H1 (cell line): ENCODE data around the gene ACAD10. TPM values are rescaled to one million over a fixed set of nuclear protein-coding genes. Genes with fewer than 3 reads are reported as not detected.

Experiments
- GABPA ChIP-seq: IDR thresholded peaks from 2 replicates; pipeline ENCODE4 v1.6.1; 2011; ENCODE audit warnings: mild to moderate bottlenecking, low read length, moderate library complexity, borderline replicate concordance; ENCODE audit not compliant: insufficient read depth
- polyA plus RNA-seq, 7 experiments: library from polyadenylated mRNA; depleted of rRNA in 3 of 7; stranded (reverse) in 5 of 7; unstranded in 2 of 7; fragments of >200 nt in 5 of 7; fragments of 200-250 nt in 2 of 7; gene quantifications; 1 replicate in 5 of 7; 2 replicates in 1 of 7; 4 replicates in 1 of 7; pipeline versions ENCODE4 v1.2.1 to v1.2.3, GENCODE V29; 2011 to 2013; ENCODE audit warnings: missing spikeins in 2 of 7, mixed read lengths in 2 of 7
- total RNA-seq: library from RNA; stranded (reverse); fragmentation: NEBNext Ultra II Directional; extraction: Animal tissue kit (Norgen Biotek cat#: 25700); gene quantifications from 2 replicates; pipeline ENCODE4 v1.2.1, GENCODE V29; 2021

The ACAD10 gene
- total and polyA plus RNA-seq, 2 of the 8 experiments (the other 6 are each of a cell fraction or from before 2014, with no cell fraction given), result 17.3 to 23.3 TPM

DNA sequence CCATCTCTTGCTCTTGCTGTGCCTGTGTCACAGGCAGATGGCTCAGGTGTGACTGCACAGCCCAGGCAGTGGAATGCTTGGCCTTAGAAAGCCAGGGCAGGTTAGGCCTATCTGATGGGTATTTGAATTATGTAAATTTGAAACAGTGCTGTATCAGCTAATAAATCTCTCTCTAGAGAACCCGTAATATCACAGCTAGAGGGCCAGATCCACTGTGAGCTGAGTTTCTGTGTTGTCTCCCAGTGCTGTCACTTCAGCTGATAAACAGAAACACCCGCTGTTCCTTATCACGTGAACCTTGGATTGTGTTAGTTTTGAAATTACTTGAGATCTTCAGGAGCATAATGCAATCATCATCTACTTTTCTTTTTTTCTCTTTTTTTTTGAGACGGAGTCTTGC, 59.4 kb downstream of the ACAD10 start (continued):
- TF ChIP-seq GABPA, result no peak
- TF ChIP-seq, all 59 proteins: peak for 0
